HepG2 (cell line): ENCODE data around the gene CDK14. TPM values are rescaled to one million over a fixed set of nuclear protein-coding genes. Genes with fewer than 3 reads are reported as not detected.

ENCODE experiments used
- ATAC-seq: fragments of 200-7000 bp; cut with Tn5 transposase; 3 replicates; pipeline ENCODE4 v1.9.1; 2020; ENCODE audit warnings: mild to moderate bottlenecking, moderate library complexity
- BruUV-seq: library from RNA; stranded (reverse); fragments of 400-500 nt; replicated peaks from 2 replicates; lab custom pipeline; 2021; lab: Mats Ljungman, UMichigan
- CTCF ChIA-PET: fragments of 300-600 bp; formaldehyde crosslinking; extraction: SDS; loops from one replicate; lab custom pipeline; 2021; ENCODE audit warnings: low total read pairs, inconsistent platforms, low intra/inter-chr PET ratio; lab: Yijun Ruan, JAX
- POLR2A ChIA-PET: fragments of 350-600 bp; sonication (Branson Sonifier 250); formaldehyde crosslinking; loops from one replicate; lab custom pipeline; 2020; ENCODE audit warnings: antibody characterized with exemption, inconsistent platforms; lab: Yijun Ruan, JAX
- DNase-seq: peaks from one replicate; pipeline ENCODE4 v3.0.0-alpha.2; 2015; ENCODE audit warnings: low spot score
- FAIRE-seq: peaks from 3 replicates; lab custom pipeline; 2011; peaks lifted over from hg19 to GRCh38; lab: Jason Lieb, UNC
- H2AFZ ChIP-seq: one replicate; pipeline ENCODE4 v1.6.1; 2011; ENCODE audit warnings: low read length, inconsistent platforms
- H3K27ac ChIP-seq: fragments of 300-600 bp; 3 replicates; pipeline ENCODE4 v1.8.0; 2011; ENCODE audit warnings: mixed run types, mild to moderate bottlenecking, mixed read lengths, low read length, inconsistent platforms; ENCODE audit not compliant: insufficient read depth; ENCODE audit errors: extremely low read length
- H3K27me3 ChIP-seq, 2 experiments: fragments of 200-600 bp in 1 of 2; 2 replicates in 1 of 2; 3 replicates in 1 of 2; pipeline versions ENCODE4 v1.6.0 to v1.8.0; 2011; ENCODE audit warnings: low read length in 2 of 2, mild to moderate bottlenecking in 2 of 2, moderate library complexity in 2 of 2, inconsistent platforms in 1 of 2; ENCODE audit not compliant: insufficient read depth in 2 of 2, control insufficient read depth in 1 of 2
- H3K36me3 ChIP-seq, 2 experiments: fragments of 200-600 bp in 1 of 2; replicated peaks in 1 of 2; 2 replicates in 1 of 2; 3 replicates in 1 of 2; pipeline versions ENCODE4 v1.5.1 to v1.8.0; 2011; ENCODE audit warnings: low read length in 2 of 2, inconsistent platforms in 1 of 2; ENCODE audit not compliant: insufficient read depth in 2 of 2, control insufficient read depth in 1 of 2
- H3K4me1 ChIP-seq: 2 replicates; pipeline ENCODE4 v1.5.1; 2012; ENCODE audit warnings: low read length, inconsistent platforms; ENCODE audit not compliant: insufficient read depth
- H3K4me2 ChIP-seq: 2 replicates; pipeline ENCODE4 v1.6.0; 2011; ENCODE audit warnings: low read depth, low read length, inconsistent platforms
- H3K4me3 ChIP-seq, 3 experiments: fragments of 200-600 bp in 1 of 3; sonication (generic), shearing (Covaris generic) in 1 of 3; replicated peaks in 1 of 3; 2 replicates each; pipeline ENCODE4 v1.5.1; 2011 to 2016; ENCODE audit warnings: low read length in 3 of 3, inconsistent platforms in 2 of 3, low read depth in 2 of 3, mild to moderate bottlenecking in 2 of 3, control low read depth in 1 of 3, mixed read lengths in 1 of 3; ENCODE audit not compliant: insufficient read depth in 1 of 3
- H3K79me2 ChIP-seq: one replicate; pipeline ENCODE4 v1.6.1; 2011; ENCODE audit warnings: low read length, inconsistent platforms; ENCODE audit not compliant: insufficient read depth
- H3K9ac ChIP-seq: 2 replicates; pipeline ENCODE4 v1.6.0; 2011; ENCODE audit warnings: mild to moderate bottlenecking, low read depth, low read length, inconsistent platforms; ENCODE audit not compliant: insufficient read depth
- H3K9me3 ChIP-seq: 2 replicates; pipeline ENCODE4 v1.5.1; 2012; ENCODE audit warnings: mild to moderate bottlenecking, low read length
- H4K20me1 ChIP-seq: 2 replicates; pipeline ENCODE4 v1.6.0; 2011; ENCODE audit warnings: inconsistent platforms, mild to moderate bottlenecking, low read length, moderate library complexity; ENCODE audit not compliant: insufficient read depth
- CBFB ChIP-seq: sonication (generic); formaldehyde crosslinking; IDR thresholded peaks from 2 replicates; pipeline ENCODE4 v1.4.0; 2020; ENCODE audit warnings: missing genetic modification reagents
- CTCF ChIP-seq: sonication (generic); formaldehyde crosslinking; IDR thresholded peaks from 2 replicates; pipeline ENCODE4 v1.5.0; 2020; ENCODE audit warnings: mild to moderate bottlenecking, missing genetic modification reagents, moderate library complexity
- KLF9 ChIP-seq: IDR thresholded peaks from 2 replicates; pipeline ENCODE4 v1.6.1; 2016; ENCODE audit warnings: low read depth
- MATR3 ChIP-seq: sonication (generic); formaldehyde crosslinking; IDR thresholded peaks from 2 replicates; pipeline ENCODE4 v1.4.0; 2020; ENCODE audit warnings: missing genetic modification reagents
- PRDM15 ChIP-seq: sonication (generic); formaldehyde crosslinking; IDR thresholded peaks from 2 replicates; pipeline ENCODE4 v1.4.0; 2020; ENCODE audit warnings: missing genetic modification reagents
- SCMH1 ChIP-seq: sonication (generic); formaldehyde crosslinking; IDR thresholded peaks from 2 replicates; pipeline ENCODE4 v1.9.0; 2021; ENCODE audit warnings: missing genetic modification reagents, mild to moderate bottlenecking, borderline replicate concordance
- STAG1 ChIP-seq: sonication (generic); formaldehyde crosslinking; IDR thresholded peaks from 2 replicates; pipeline ENCODE4 v1.4.0; 2020; ENCODE audit warnings: missing genetic modification reagents
- YEATS4 ChIP-seq: sonication (generic); formaldehyde crosslinking; IDR thresholded peaks from 2 replicates; pipeline ENCODE4 v1.4.0; 2020; ENCODE audit warnings: missing genetic modification reagents, borderline replicate concordance
- ZBTB34 ChIP-seq: sonication (generic); formaldehyde crosslinking; IDR thresholded peaks from 2 replicates; pipeline ENCODE4 v1.8.0; 2022; ENCODE audit warnings: mild to moderate bottlenecking, missing genetic modification reagents
- ZNF790 ChIP-seq: sonication (generic); formaldehyde crosslinking; IDR thresholded peaks from 2 replicates; pipeline ENCODE4 v1.8.0; 2022; ENCODE audit warnings: missing genetic modification reagents, mild to moderate bottlenecking, borderline replicate concordance
- WGBS: methylation state at CpG from one replicate; pipeline ENCODE4 v1.1.6; 2017; ENCODE audit warnings: low lambda C conversion rate; 5-methylcytosine and 5-hydroxymethylcytosine counted together
- in situ Hi-C: cut with HindIII; loops from 2 replicates; pipeline ENCODE4 v1.10.0; 2017; ENCODE audit warnings: low pct_unique_long_range_greater_than_20kb; ENCODE audit not compliant: extremely low pct_ligation_motif_present
- intact Hi-C: fragments of 100-400 bp; cut with micrococcal nuclease; formaldehyde crosslinking; loops from one replicate; pipeline ENCODE4 v1.10.0; 2022; ENCODE audit not compliant: unreplicated experiment
- polyA plus RNA-seq, 8 experiments: library from polyadenylated mRNA; depleted of rRNA in 3 of 8; stranded (reverse) in 7 of 8; unstranded in 1 of 8; fragments of >200 nt; fragmentation: Illumina TruSeq in 4 of 8; extraction: Trizol in 4 of 8; gene quantifications; 2 replicates each; pipeline versions ENCODE4 v1.2.1 to v1.2.3, GENCODE V29; 2011 to 2016; ENCODE audit warnings: low read depth in 4 of 8, missing spikeins in 1 of 8, mixed read lengths in 1 of 8; ENCODE audit not compliant: insufficient read depth in 1 of 8
- total RNA-seq, 5 experiments: library from RNA; depleted of rRNA; stranded (reverse); fragments of >200 nt; fragmentation: Illumina TruSeq; extraction: Trizol; gene quantifications; 2 replicates each; pipeline ENCODE4 v1.2.3, GENCODE V29; 2016; ENCODE audit warnings: low read depth in 1 of 5

The CDK14 gene
- total and polyA plus RNA-seq, 2 of the 13 experiments (the other 11 are each of a cell fraction or from before 2014, with no cell fraction given) = 0.26 to 0.71 TPM

GRCh38 chr7:91033574-91033973, 437.5 kb downstream of the CDK14 start:
- Histone ChIP-seq H3K36me3 (no peaks in the 10 kb centered on the region), H3K9me3 (no peaks in the 10 kb centered on the region), H3K9ac (no peak overlapping the region), H3K4me2 (no peak overlapping the region), H3K4me3 (no peak overlapping the region), H3K4me1 (no peaks in the 10 kb centered on the region), H3K79me2 (no peaks in the 10 kb centered on the region), H3K27me3 (no peaks in the 10 kb centered on the region), H4K20me1 (no peaks in the 10 kb centered on the region), H3K27ac (no peak overlapping the region), H2AFZ (no peak overlapping the region)
- no peak for TF ChIP-seq KLF9 (CRISPR knock-in tag)
- no peak for TF ChIP-seq ZNF790
- ChIA-PET POLR2A (no interaction called here), CTCF (no interaction called here)
- ATAC-seq (no peak), FAIRE-seq (no peak), DNase-seq (no peak)
- in situ Hi-C loops = no loop called here
- intact Hi-C loops = no loop called here
- no TSS peak for BruUV-seq
- WGBS = 0% methylated on average over 2 of the region's 2 CpGs

GRCh38 chr7:91034459-91035368, 438.6 kb downstream of the CDK14 start:
- DNase-seq (peak; percentile 8), ATAC-seq (peak; percentile 51; the same call in 2 of the 3 replicates), FAIRE-seq (peak; percentile 12)
- H3K4me2 ChIP-seq = no peak overlapping the region
- POLR2A ChIA-PET = no interaction called here
- BruUV-seq = no TSS peak
- no peak overlapping the region for H3K9ac ChIP-seq
- no peaks in the 10 kb centered on the region for H3K36me3 ChIP-seq
- no peaks in the 10 kb centered on the region for H3K79me2 ChIP-seq
- intact Hi-C loops (loop anchor here (1.0 to 2.0 kb wide), 2 partner anchors 405 to 484 kb away; no protein-coding TSS in a partner anchor), in situ Hi-C loops (no loop called here)
- H3K27me3 ChIP-seq = no peaks in the 10 kb centered on the region
- no peak overlapping the region for H2AFZ ChIP-seq
- H3K9me3 ChIP-seq = no peaks in the 10 kb centered on the region
- no peaks in the 10 kb centered on the region for H3K4me1 ChIP-seq
- H3K4me3 ChIP-seq = no peak overlapping the region
- CTCF ChIA-PET = interaction anchor here (1.1 to 1.3 kb wide), 2 partner anchors 326 to 579 kb away, joined by 3 to 4 read pairs; no protein-coding TSS in a partner anchor
- WGBS = 60% methylated on average over 1 of the region's 1 CpG
- no peaks in the 10 kb centered on the region for H4K20me1 ChIP-seq
- H3K27ac ChIP-seq = no peak overlapping the region
- TF ChIP-seq PRDM15 (CRISPR knock-in tag) (no peak), CBFB (CRISPR knock-in tag) (no peak), SCMH1 (CRISPR knock-in tag) (no peak), MATR3 (CRISPR knock-in tag) (no peak), CTCF (CRISPR knock-in tag) (peak; percentile 63), YEATS4 (no peak), ZBTB34 (CRISPR knock-in tag) (no peak), STAG1 (CRISPR knock-in tag) (peak; percentile 77)
